PC-3 (cell line): ENCODE results near the gene CCL7. TPM values are rescaled to one million over a fixed set of nuclear protein-coding genes. Genes with fewer than 3 reads are reported as not detected.

ENCODE experiments used
- ATAC-seq: fragments of 200-7000 bp; cut with Tn5 transposase; 2 replicates; pipeline ENCODE4 v1.9.1; 2020; ENCODE audit warnings: mild to moderate bottlenecking, moderate library complexity
- BruUV-seq: library from RNA; stranded (reverse); fragments of 400-500 nt; replicated peaks from 2 replicates; lab custom pipeline; 2021; lab: Mats Ljungman, UMichigan
- CTCF ChIA-PET: fragments of 300-600 bp; sonication (Branson Sonifier 250); formaldehyde crosslinking; loops from one replicate; lab custom pipeline; 2022; ENCODE audit warnings: antibody characterized with exemption; lab: Charles Lee
- POLR2A ChIA-PET: fragments of 300-600 bp; sonication (Branson Sonifier 250); formaldehyde crosslinking; loops from one replicate; lab custom pipeline; 2022; ENCODE audit warnings: antibody characterized with exemption; ENCODE audit not compliant: unreplicated experiment; lab: Charles Lee
- DNase-seq: peaks from one replicate; pipeline ENCODE4 v3.0.0-alpha.2; 2015
- H2AFZ ChIP-seq: fragments of 300-600 bp; sonication (generic); 2 replicates; pipeline ENCODE4 v1.6.0; 2016; ENCODE audit warnings: antibody characterized with exemption, low read length
- H3F3A ChIP-seq: fragments of 300-600 bp; sonication (generic); one replicate; pipeline ENCODE4 v1.6.0; 2017; ENCODE audit warnings: antibody characterized with exemption, low read length, control low read depth, mild to moderate bottlenecking; ENCODE audit not compliant: unreplicated experiment
- H3K27ac ChIP-seq: fragments of 300-600 bp; sonication (generic); 2 replicates; pipeline ENCODE4 v1.5.1; 2016; ENCODE audit warnings: mild to moderate bottlenecking, low read length
- H3K27me3 ChIP-seq: fragments of 300-600 bp; sonication (generic); 2 replicates; pipeline ENCODE4 v1.6.1; 2016; ENCODE audit warnings: low read length, mixed read lengths
- H3K36me3 ChIP-seq: fragments of 300-600 bp; sonication (generic); 2 replicates; pipeline ENCODE4 v1.6.1; 2016; ENCODE audit warnings: low read depth, mixed run types, low read length, mixed read lengths
- H3K4me1 ChIP-seq: fragments of 300-600 bp; sonication (generic); 2 replicates; pipeline ENCODE4 v1.5.1; 2016; ENCODE audit warnings: low read length; ENCODE audit not compliant: insufficient read depth
- H3K4me2 ChIP-seq: fragments of 300-600 bp; sonication (generic); 2 replicates; pipeline ENCODE4 v1.6.0; 2016; ENCODE audit warnings: low read length
- H3K4me3 ChIP-seq: fragments of 300-600 bp; sonication (generic); 2 replicates; pipeline ENCODE4 v1.5.1; 2016; ENCODE audit warnings: mild to moderate bottlenecking, low read length, mixed read lengths
- H3K79me2 ChIP-seq: fragments of 300-600 bp; sonication (generic); 2 replicates; pipeline ENCODE4 v1.6.1; 2017; ENCODE audit warnings: low read length, mixed read lengths
- H3K9ac ChIP-seq: fragments of 300-600 bp; sonication (generic); 2 replicates; pipeline ENCODE4 v1.6.0; 2016; ENCODE audit warnings: mild to moderate bottlenecking, low read length
- H3K9me2 ChIP-seq: fragments of 300-600 bp; sonication (generic); replicated peaks from 2 replicates; pipeline ENCODE4 v1.6.1; 2016; ENCODE audit warnings: mixed run types, low read length, mixed read lengths
- H3K9me3 ChIP-seq: fragments of 300-600 bp; sonication (generic); 2 replicates; pipeline ENCODE4 v1.6.1; 2016; ENCODE audit warnings: low read length, mixed read lengths
- H4K20me1 ChIP-seq: fragments of 300-600 bp; sonication (generic); 2 replicates; pipeline ENCODE4 v1.6.1; 2016; ENCODE audit warnings: low read length, mixed read lengths
- EZH2 ChIP-seq: fragments of 300-600 bp; sonication (generic); IDR thresholded peaks from one replicate; pipeline ENCODE4 v1.6.1; 2017; ENCODE audit warnings: antibody characterized with exemption, mild to moderate bottlenecking, low read length; ENCODE audit not compliant: unreplicated experiment
- EZH2phosphoT487 ChIP-seq: fragments of 300-600 bp; sonication (generic); IDR thresholded peaks from 2 replicates; pipeline ENCODE4 v1.6.1; 2018; ENCODE audit warnings: mild to moderate bottlenecking, antibody characterized with exemption, low read length, borderline replicate concordance
- intact Hi-C: fragments of 100-400 bp; cut with micrococcal nuclease; formaldehyde crosslinking; loops from 2 replicates; pipeline ENCODE4 v1.9.0; 2023
- total RNA-seq: library from RNA; depleted of rRNA; stranded (reverse); fragments of >200 nt; gene quantifications from 2 replicates; pipeline ENCODE4 v1.2.3, GENCODE V29; 2014
- TF ChIP-seq, protein P1 (sequence below): fragments of 300-600 bp; sonication (generic); conservative IDR thresholded peaks from 2 replicates; pipeline ENCODE4 v1.5.1; 2017; ENCODE audit warnings: antibody characterized with exemption, low read depth, mild to moderate bottlenecking, low read length

Gene CCL7
- total RNA-seq, 1 experiment from 2014 or later = not detected

DNA sequence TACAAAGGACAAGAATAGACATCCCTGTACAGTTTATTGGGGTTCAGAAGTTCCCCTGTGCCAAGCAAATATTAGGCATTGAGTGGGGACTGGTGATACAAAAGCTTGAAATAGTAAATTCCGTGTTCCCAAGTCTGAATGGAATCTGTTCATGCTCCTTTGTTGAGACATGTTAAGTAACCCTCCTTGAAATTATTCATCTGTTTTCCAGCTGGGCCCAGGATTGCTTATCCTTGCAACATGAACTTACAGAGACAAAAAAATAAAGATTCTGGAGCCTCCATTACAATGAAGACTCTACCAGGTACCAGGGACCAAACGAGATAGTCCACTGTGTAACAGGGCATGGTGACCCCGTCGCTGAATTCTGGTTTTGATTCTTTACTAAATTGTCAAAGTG, 43.1 kb downstream of the CCL7 start:
- no peak overlapping the region for H3K4me3 ChIP-seq
- no peaks in the 10 kb centered on the region for H3F3A ChIP-seq
- no peak for TF ChIP-seq EZH2phosphoT487
- no peak for TF ChIP-seq EZH2
- TF ChIP-seq, protein P1, sequence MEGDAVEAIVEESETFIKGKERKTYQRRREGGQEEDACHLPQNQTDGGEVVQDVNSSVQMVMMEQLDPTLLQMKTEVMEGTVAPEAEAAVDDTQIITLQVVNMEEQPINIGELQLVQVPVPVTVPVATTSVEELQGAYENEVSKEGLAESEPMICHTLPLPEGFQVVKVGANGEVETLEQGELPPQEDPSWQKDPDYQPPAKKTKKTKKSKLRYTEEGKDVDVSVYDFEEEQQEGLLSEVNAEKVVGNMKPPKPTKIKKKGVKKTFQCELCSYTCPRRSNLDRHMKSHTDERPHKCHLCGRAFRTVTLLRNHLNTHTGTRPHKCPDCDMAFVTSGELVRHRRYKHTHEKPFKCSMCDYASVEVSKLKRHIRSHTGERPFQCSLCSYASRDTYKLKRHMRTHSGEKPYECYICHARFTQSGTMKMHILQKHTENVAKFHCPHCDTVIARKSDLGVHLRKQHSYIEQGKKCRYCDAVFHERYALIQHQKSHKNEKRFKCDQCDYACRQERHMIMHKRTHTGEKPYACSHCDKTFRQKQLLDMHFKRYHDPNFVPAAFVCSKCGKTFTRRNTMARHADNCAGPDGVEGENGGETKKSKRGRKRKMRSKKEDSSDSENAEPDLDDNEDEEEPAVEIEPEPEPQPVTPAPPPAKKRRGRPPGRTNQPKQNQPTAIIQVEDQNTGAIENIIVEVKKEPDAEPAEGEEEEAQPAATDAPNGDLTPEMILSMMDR = no peak
- no peaks in the 10 kb centered on the region for H3K9me3 ChIP-seq
- H2AFZ ChIP-seq = no peak overlapping the region
- H3K27ac ChIP-seq = no peak overlapping the region
- DNase-seq (no peak), ATAC-seq (no peak)
- no peaks in the 10 kb centered on the region for H3K4me1 ChIP-seq
- ChIA-PET CTCF (no interaction called here), POLR2A (no interaction called here)
- H3K4me2 ChIP-seq = no peak overlapping the region
- no peaks in the 10 kb centered on the region for H3K36me3 ChIP-seq
- no peaks in the 10 kb centered on the region for H3K27me3 ChIP-seq
- H3K79me2 ChIP-seq = no peaks in the 10 kb centered on the region
- no peak overlapping the region for H3K9ac ChIP-seq
- BruUV-seq = no TSS peak
- H3K9me2 ChIP-seq = no peaks in the 10 kb centered on the region
- intact Hi-C loops = no loop called here
- no peaks in the 10 kb centered on the region for H4K20me1 ChIP-seq

DNA sequence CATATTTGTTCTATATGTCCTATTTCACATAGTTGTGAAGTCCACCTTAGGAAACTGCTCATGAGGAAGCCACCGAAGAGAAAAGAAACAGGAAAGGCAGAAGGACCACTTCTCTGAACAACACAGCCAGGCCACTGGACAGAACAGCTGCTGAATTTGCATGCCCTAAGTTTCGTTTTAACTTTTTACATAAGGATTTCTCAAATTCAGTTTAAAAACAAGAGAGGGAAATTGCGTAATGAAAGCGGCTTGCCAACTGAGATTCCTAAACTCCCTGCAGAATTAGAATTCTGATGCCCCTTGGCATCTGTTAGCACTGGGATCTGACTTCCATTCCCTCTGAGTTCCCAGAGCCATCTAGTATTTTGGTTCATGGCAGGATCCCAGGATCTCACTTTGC, 44.3 kb downstream of the CCL7 start:
- ChIA-PET POLR2A (no interaction called here), CTCF (no interaction called here)

GRCh38 chr17:34318474-34318873, 48.5 kb downstream of the CCL7 start:
- intact Hi-C loops = no loop called here
- ChIA-PET POLR2A (no interaction called here), CTCF (no interaction called here)
- Histone ChIP-seq H3K27ac (no peak overlapping the region), H3F3A (no peaks in the 10 kb centered on the region), H3K79me2 (no peaks in the 10 kb centered on the region), H3K9me2 (no peaks in the 10 kb centered on the region), H3K9me3 (no peaks in the 10 kb centered on the region), H3K4me3 (no peak overlapping the region), H3K27me3 (no peaks in the 10 kb centered on the region), H2AFZ (no peak overlapping the region), H4K20me1 (no peaks in the 10 kb centered on the region), H3K36me3 (no peaks in the 10 kb centered on the region), H3K9ac (no peak overlapping the region), H3K4me1 (no peaks in the 10 kb centered on the region), H3K4me2 (no peak overlapping the region)
- no peak for ATAC-seq
- DNase-seq = peak; percentile 1
- no TSS peak for BruUV-seq
- no peak for TF ChIP-seq EZH2phosphoT487

More for the DNA sequence above, 44.3 kb downstream of the CCL7 start:
- TF ChIP-seq EZH2phosphoT487 (no peak), EZH2 (no peak)
- TF ChIP-seq, protein P1 = no peak
- no peaks in the 10 kb centered on the region for H3K79me2 ChIP-seq
- intact Hi-C loops = no loop called here
- H2AFZ ChIP-seq = no peak overlapping the region
- H3K9me3 ChIP-seq = no peaks in the 10 kb centered on the region
- no peaks in the 10 kb centered on the region for H3F3A ChIP-seq
- no TSS peak for BruUV-seq
- H3K9ac ChIP-seq = no peak overlapping the region
- no peaks in the 10 kb centered on the region for H3K36me3 ChIP-seq
- ATAC-seq (no peak), DNase-seq (no peak)
- H3K27me3 ChIP-seq = no peaks in the 10 kb centered on the region
- H3K4me2 ChIP-seq = no peak overlapping the region
- H3K9me2 ChIP-seq = no peaks in the 10 kb centered on the region
- no peaks in the 10 kb centered on the region for H3K4me1 ChIP-seq
- H3K27ac ChIP-seq = no peak overlapping the region
- no peak overlapping the region for H3K4me3 ChIP-seq
- H4K20me1 ChIP-seq = no peaks in the 10 kb centered on the region
